Type B pancreatic cell (in vitro differentiated cells): ENCODE results near the gene NRN1L. TPM values are rescaled to one million over a fixed set of nuclear protein-coding genes. Genes with fewer than 3 reads are reported as not detected.

Source experiments
- DNase-seq: peaks from one replicate; pipeline ENCODE4 v3.0.0; 2021; ENCODE audit warnings: mixed read lengths; ENCODE audit not compliant: unreplicated experiment; ENCODE audit errors: extremely low spot score
- H3K27ac Mint-ChIP-seq: 2 replicates; pipeline ENCODE4 v1.8.0; 2021; ENCODE audit warnings: mild to moderate bottlenecking, mixed read lengths
- H3K27me3 Mint-ChIP-seq: 2 replicates; pipeline ENCODE4 v1.8.0; 2021; ENCODE audit warnings: mixed read lengths
- H3K36me3 Mint-ChIP-seq: 2 replicates; pipeline ENCODE4 v1.8.0; 2021; ENCODE audit warnings: mixed read lengths
- H3K4me1 Mint-ChIP-seq: one replicate; pipeline ENCODE4 v1.8.0; 2021; ENCODE audit warnings: mixed read lengths; ENCODE audit not compliant: unreplicated experiment
- H3K4me3 Mint-ChIP-seq: 2 replicates; pipeline ENCODE4 v1.8.0; 2021; ENCODE audit warnings: mild to moderate bottlenecking, mixed read lengths
- H3K9me3 Mint-ChIP-seq: 2 replicates; pipeline ENCODE4 v1.8.0; 2021; ENCODE audit warnings: mixed read lengths
- total RNA-seq: library from RNA; stranded (reverse); gene quantifications from 2 replicates; pipeline ENCODE4 v1.2.1, GENCODE V29; 2021; ENCODE audit warnings: low replicate concordance
- TF ChIP-seq, protein P1 (sequence below): fragments of 200-600 bp; sonication (generic); conservative IDR thresholded peaks from 2 replicates; pipeline ENCODE4 v1.5.0; 2021; ENCODE audit warnings: antibody characterized with exemption, mild to moderate bottlenecking

NRN1L gene
- total RNA-seq, 1 donor from 2014 or later, result 0.80 TPM

DNA sequence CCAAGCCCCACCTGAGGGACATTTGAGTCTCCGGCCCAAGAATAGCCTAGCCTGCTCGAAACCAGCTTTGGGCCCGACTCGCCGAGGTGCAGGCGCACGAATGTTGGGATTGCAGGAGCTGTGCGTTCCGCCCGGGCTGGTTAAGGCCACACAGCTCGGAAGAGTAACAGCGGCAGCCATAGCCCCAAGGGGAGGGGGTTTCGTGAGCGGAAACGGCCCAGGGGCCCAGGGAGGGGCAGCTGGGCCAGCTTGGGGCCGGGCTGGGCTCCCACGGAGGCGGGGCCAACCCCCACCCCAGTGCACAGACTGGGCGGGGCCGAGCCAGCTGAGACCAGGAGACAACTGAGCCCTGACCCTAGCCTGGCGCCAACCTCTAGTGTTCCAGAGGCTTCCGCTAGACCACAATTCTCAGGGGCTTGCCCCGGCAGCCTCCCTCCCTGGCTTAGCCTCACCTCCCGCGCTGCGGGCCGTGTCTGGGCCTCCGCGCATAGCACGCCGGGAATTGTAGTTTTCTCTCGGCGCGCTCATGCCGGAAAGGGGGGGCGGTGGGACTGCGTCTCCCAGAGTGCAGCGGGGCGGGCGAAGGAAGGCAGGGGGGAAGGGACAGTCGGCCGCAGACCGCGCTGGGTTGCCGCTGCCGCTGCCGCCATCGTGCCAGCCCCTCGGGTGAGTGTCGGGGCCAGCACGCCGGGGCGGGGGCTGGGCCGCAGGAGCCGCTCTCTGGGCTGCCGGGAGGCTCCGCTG, 38.2 kb upstream of the NRN1L start, which contains the start of gene NUTF2:
Gene NUTF2 (plus strand): TSS at position 614 of the 744 bp plus-strand sequence. CDS start 18,198 bp downstream, outside the sequence.
- no peaks in the 10 kb centered on the region for H3K9me3 Mint-ChIP-seq
- peaks cover 3% of the 10 kb centered on the region for H3K36me3 Mint-ChIP-seq
- H3K27me3 Mint-ChIP-seq, result no peaks in the 10 kb centered on the region
- DNase-seq, result peak; percentile 99
- peak within 1 kb of the TSS; percentile 99 for H3K27ac Mint-ChIP-seq
- peaks cover 39% of the 10 kb centered on the region for H3K4me1 Mint-ChIP-seq
- peak within 1 kb of the TSS; percentile 96 for H3K4me3 Mint-ChIP-seq
- TF ChIP-seq, protein P1, sequence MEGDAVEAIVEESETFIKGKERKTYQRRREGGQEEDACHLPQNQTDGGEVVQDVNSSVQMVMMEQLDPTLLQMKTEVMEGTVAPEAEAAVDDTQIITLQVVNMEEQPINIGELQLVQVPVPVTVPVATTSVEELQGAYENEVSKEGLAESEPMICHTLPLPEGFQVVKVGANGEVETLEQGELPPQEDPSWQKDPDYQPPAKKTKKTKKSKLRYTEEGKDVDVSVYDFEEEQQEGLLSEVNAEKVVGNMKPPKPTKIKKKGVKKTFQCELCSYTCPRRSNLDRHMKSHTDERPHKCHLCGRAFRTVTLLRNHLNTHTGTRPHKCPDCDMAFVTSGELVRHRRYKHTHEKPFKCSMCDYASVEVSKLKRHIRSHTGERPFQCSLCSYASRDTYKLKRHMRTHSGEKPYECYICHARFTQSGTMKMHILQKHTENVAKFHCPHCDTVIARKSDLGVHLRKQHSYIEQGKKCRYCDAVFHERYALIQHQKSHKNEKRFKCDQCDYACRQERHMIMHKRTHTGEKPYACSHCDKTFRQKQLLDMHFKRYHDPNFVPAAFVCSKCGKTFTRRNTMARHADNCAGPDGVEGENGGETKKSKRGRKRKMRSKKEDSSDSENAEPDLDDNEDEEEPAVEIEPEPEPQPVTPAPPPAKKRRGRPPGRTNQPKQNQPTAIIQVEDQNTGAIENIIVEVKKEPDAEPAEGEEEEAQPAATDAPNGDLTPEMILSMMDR, result peak; percentile 20

DNA sequence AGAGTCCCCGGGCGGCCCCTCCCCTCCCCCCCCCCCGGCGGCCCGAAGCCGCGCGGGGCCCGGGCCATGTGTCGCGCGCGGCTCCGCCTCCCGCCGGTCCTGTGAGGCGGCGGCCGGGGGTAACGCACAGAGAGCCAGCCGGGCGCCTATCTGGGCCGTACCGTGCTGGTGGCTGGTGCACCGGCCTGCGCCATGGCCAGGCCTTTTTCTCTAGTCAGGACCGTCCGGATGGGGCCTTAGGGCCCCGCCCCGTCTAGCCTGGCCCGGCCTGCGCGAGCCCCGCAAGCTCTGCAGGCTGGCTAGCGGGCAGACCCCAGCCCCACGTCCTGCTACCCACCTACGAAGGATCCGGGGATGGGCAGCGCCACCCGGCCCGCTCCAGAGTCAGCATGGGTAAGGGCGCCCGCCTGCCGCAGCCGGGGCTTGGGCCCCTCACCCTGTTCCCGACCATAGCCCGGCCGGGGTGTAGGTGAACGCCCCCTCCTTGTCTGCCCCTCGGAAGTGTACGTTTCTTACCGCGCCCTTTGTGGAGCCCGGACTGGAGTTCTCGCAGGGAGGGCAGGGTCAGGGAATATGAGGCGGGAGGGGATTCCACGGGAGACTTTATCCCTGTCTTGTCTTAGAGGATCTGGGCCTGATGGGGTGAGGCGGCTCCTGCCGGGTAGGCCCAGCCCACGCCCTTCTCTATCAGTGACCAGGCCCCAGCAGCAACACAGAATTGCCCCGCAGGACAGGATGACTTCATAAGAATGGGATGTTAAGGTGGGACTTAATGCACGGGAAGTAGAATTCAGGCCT, 37.4 kb upstream of the NRN1L start, which contains the start of gene CENPT:
Gene CENPT (minus strand): TSS at position 630 of the 798 bp plus-strand sequence. CDS start 13,834 bp downstream, outside the sequence.
- peak; percentile 73 for DNase-seq
- Mint-ChIP-seq H3K4me3 (peak within 1 kb of the TSS; percentile 96), H3K36me3 (peaks cover 3% of the 10 kb centered on the region), H3K4me1 (peaks cover 36% of the 10 kb centered on the region), H3K27me3 (no peaks in the 10 kb centered on the region), H3K27ac (peak within 1 kb of the TSS; percentile 99), H3K9me3 (no peaks in the 10 kb centered on the region)
- TF ChIP-seq, protein P1, result no peak

DNA sequence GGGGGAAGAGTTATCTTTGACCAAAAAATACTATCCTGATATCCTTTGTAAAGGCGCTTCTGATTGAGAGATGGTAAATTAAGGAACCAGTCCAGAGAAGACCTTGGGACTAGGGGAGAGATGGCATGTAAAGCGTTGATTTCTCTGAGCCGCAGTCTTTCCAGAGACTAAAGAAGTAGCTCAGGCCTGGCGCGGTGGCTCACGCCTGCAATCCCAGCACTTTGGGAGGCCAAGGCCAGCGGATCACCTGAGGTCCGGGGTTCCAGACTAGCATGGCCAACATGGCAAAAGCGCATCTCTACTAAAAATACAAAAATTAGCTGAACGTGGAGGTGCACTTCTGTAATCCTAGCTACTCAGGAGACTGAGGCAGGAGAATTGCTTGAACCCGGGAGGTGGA, 36.6 kb upstream of the NRN1L start:
- H3K4me1 Mint-ChIP-seq, result peaks cover 36% of the 10 kb centered on the region

DNA sequence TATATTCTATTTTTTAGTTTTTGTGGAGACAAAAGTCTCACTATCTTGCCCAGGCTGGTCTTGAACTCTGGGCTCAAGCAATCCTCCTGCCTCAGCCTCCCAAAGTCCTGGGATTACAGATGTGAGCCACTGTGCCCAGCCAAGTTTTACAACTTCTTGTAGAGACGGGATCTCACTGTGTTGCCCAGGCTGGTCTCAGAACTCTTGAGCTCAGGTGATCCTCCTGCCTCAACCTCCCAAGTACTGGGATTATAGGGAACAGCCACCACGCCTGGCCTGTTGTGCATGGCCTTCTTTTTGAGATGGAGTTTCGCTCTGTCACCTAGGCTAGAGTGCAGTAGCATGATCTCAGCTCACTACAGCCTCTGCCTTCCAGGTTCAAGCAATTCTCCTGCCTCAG, 31.0 kb upstream of the NRN1L start:
- H3K36me3 Mint-ChIP-seq, result peaks cover 10% of the 10 kb centered on the region
- DNase-seq, result no peak
- no peaks in the 10 kb centered on the region for H3K27me3 Mint-ChIP-seq
- H3K9me3 Mint-ChIP-seq, result no peaks in the 10 kb centered on the region
- peaks cover 35% of the 10 kb centered on the region for H3K4me1 Mint-ChIP-seq
- TF ChIP-seq, protein P1, result no peak
- H3K27ac Mint-ChIP-seq, result no peak overlapping the region
- H3K4me3 Mint-ChIP-seq, result no peak overlapping the region

More for the DNA sequence above, 36.6 kb upstream of the NRN1L start:
- H3K36me3 Mint-ChIP-seq, result peaks cover 3% of the 10 kb centered on the region
- TF ChIP-seq, protein P1, result no peak
- H3K9me3 Mint-ChIP-seq, result no peaks in the 10 kb centered on the region
- H3K27me3 Mint-ChIP-seq, result no peaks in the 10 kb centered on the region
- peak overlapping the region; percentile 96 for H3K4me3 Mint-ChIP-seq
- H3K27ac Mint-ChIP-seq, result peak overlapping the region; percentile 99
- DNase-seq, result no peak

DNA sequence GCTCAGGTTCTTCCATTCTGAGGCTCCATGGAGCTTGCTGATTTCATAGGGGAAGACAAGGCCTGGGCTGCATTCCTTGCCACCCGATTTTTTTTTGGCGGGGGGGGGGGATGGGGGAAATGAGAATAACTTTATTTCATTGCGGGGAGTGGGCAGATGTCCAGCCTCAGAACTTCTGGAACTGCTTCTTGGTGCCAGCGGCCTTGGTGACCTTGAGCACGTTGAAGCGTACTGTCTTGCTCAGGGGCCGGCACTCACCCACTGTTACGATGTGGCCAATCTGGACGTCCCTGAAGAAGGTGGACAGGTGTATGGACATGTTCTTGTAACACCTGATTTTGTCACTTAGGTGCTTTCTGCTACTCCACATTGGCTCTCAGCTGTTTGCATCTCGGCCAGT, 28.9 kb upstream of the NRN1L start:
- peaks cover 32% of the 10 kb centered on the region for H3K4me1 Mint-ChIP-seq
- no peak overlapping the region for H3K4me3 Mint-ChIP-seq
- H3K27ac Mint-ChIP-seq, result peak overlapping the region; percentile 89

More for the DNA sequence above, 28.9 kb upstream of the NRN1L start:
- Mint-ChIP-seq H3K36me3 (peaks cover 10% of the 10 kb centered on the region), H3K9me3 (no peaks in the 10 kb centered on the region), H3K27me3 (no peaks in the 10 kb centered on the region)
- TF ChIP-seq, protein P1, result no peak
- DNase-seq, result no peak
